ENCODE measurements around the gene CDKN2B.

CDKN2B gene

DNA sequence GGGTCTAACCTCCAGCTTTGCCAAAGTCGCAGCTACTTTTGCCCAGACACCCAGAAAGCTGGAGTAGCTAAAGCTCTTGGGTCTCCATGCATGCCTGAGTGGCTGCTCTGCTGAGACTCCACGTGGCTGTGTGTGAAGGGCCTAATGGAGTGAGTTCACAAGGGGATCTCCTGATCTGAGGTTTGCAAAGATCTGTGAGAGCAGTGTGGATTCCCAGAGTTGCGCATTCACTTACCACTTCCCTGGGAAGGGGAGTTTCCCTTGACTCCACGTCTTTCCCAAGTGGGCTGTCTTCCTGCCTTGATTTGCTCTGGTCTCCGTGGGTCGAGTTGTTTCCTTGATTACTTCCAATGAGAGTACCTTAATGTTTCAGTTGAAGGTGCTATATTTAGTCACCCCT is 17.6 kb upstream of the CDKN2B start:
- Histone ChIP-seq H3F3A (ENCODE audit: control insufficient read depth, insufficient read depth) (no peaks in the 10 kb centered on the region), H3K79me2 (ENCODE audit: control insufficient read depth, low read length) (no peaks in the 10 kb centered on the region)
- TF ChIP-seq EZH2phosphoT487 (IDR thresholded peaks at IDR 0.05; ENCODE audit: borderline replicate concordance, low read length) (no peak), CTCF (IDR thresholded peaks at IDR 0.05; ENCODE audit: low read depth, low read length, poor library complexity, severe bottlenecking) (no peak)

GRCh38 chr9:22022396-22022795 is 13.3 kb upstream of the CDKN2B start:
- no peaks in the 10 kb centered on the region for H3K79me2 ChIP-seq (ENCODE audit: control insufficient read depth, low read length)
- no peaks in the 10 kb centered on the region for H3K27me3 ChIP-seq (ENCODE audit: control insufficient read depth, low read length)
- H3F3A ChIP-seq (ENCODE audit: control insufficient read depth, insufficient read depth) = no peaks in the 10 kb centered on the region
- no peaks in the 10 kb centered on the region for H3K4me1 ChIP-seq (ENCODE audit: control insufficient read depth, low read length)
- H3K4me2 ChIP-seq (ENCODE audit: low read length) = no peak overlapping the region
- H3K9me2 ChIP-seq (replicated peaks; ENCODE audit: control insufficient read depth, low read length) = no peaks in the 10 kb centered on the region
- H3K9me3 ChIP-seq (ENCODE audit: control insufficient read depth, insufficient read depth, low read length) = no peaks in the 10 kb centered on the region
- no peaks in the 10 kb centered on the region for H3K36me3 ChIP-seq (ENCODE audit: control insufficient read depth, low read length)
- TF ChIP-seq CTCF (IDR thresholded peaks at IDR 0.05; ENCODE audit: low read depth, low read length, poor library complexity, severe bottlenecking) = no peak
- no peak for TF ChIP-seq EZH2phosphoT487 (IDR thresholded peaks at IDR 0.05; ENCODE audit: borderline replicate concordance, low read length)
- H4K20me1 ChIP-seq (ENCODE audit: control insufficient read depth, insufficient read depth, low read depth, low read length) = no peaks in the 10 kb centered on the region
- no peak overlapping the region for H3K4me3 ChIP-seq (ENCODE audit: low read length)
- no peak overlapping the region for H3K27ac ChIP-seq (ENCODE audit: low read depth, low read length)

More for the DNA sequence above, 17.6 kb upstream of the CDKN2B start:
- no peaks in the 10 kb centered on the region for H3K9me3 ChIP-seq (ENCODE audit: control insufficient read depth, insufficient read depth, low read length)
- H3K36me3 ChIP-seq (ENCODE audit: control insufficient read depth, low read length) = no peaks in the 10 kb centered on the region
- no peak overlapping the region for H3K4me2 ChIP-seq (ENCODE audit: low read length)
- no peak overlapping the region for H3K27ac ChIP-seq (ENCODE audit: low read depth, low read length)
- H3K4me1 ChIP-seq (ENCODE audit: control insufficient read depth, low read length) = no peaks in the 10 kb centered on the region
- no peaks in the 10 kb centered on the region for H3K9me2 ChIP-seq (replicated peaks; ENCODE audit: control insufficient read depth, low read length)
- no peak overlapping the region for H3K4me3 ChIP-seq (ENCODE audit: low read length)
- no peaks in the 10 kb centered on the region for H3K27me3 ChIP-seq (ENCODE audit: control insufficient read depth, low read length)
- H4K20me1 ChIP-seq (ENCODE audit: control insufficient read depth, insufficient read depth, low read depth, low read length) = no peaks in the 10 kb centered on the region

GRCh38 chr9:22010866-22011625 is 1.9 kb upstream of the CDKN2B start:
- Histone ChIP-seq H4K20me1 (ENCODE audit: control insufficient read depth, insufficient read depth, low read depth, low read length) (no peaks in the 10 kb centered on the region), H3K27ac (ENCODE audit: low read depth, low read length) (no peak overlapping the region), H3K9me3 (ENCODE audit: control insufficient read depth, insufficient read depth, low read length) (no peaks in the 10 kb centered on the region), H3K36me3 (ENCODE audit: control insufficient read depth, low read length) (no peaks in the 10 kb centered on the region), H3K27me3 (ENCODE audit: control insufficient read depth, low read length) (no peaks in the 10 kb centered on the region), H3K9me2 (replicated peaks; ENCODE audit: control insufficient read depth, low read length) (no peaks in the 10 kb centered on the region), H3K4me1 (ENCODE audit: control insufficient read depth, low read length) (no peaks in the 10 kb centered on the region), H3F3A (ENCODE audit: control insufficient read depth, insufficient read depth) (no peaks in the 10 kb centered on the region), H3K4me2 (ENCODE audit: low read length) (no peak overlapping the region), H3K79me2 (ENCODE audit: control insufficient read depth, low read length) (no peaks in the 10 kb centered on the region), H3K4me3 (ENCODE audit: low read length) (no peak overlapping the region)
- TF ChIP-seq EZH2phosphoT487 (IDR thresholded peaks at IDR 0.05; ENCODE audit: borderline replicate concordance, low read length) (no peak), CTCF (IDR thresholded peaks at IDR 0.05; ENCODE audit: low read depth, low read length, poor library complexity, severe bottlenecking) (no peak)
